CD4-positive, alpha-beta T cell treated with Interferon gamma for 1 hour (primary cell): ENCODE results near the gene CDC42BPB.
A peak's percentile ranks its signal among the peaks of the same experiment; 100 is the strongest.
"Not testable (repeated sequence)": the region's sequence is repeated elsewhere in the genome, so short reads cannot be mapped to it uniquely, and the experiment has no call there.

Source experiments
- DNase-seq: peaks from one replicate; pipeline ENCODE4 v3.0.0-alpha.2; 2020

Gene CDC42BPB

GRCh38 chr14:102939820-102940561 is 117.4 kb downstream of the CDC42BPB start:
- no peak for DNase-seq

GRCh38 chr14:102939329-102939728 is 118.0 kb downstream of the CDC42BPB start:
- no peak for DNase-seq

DNA sequence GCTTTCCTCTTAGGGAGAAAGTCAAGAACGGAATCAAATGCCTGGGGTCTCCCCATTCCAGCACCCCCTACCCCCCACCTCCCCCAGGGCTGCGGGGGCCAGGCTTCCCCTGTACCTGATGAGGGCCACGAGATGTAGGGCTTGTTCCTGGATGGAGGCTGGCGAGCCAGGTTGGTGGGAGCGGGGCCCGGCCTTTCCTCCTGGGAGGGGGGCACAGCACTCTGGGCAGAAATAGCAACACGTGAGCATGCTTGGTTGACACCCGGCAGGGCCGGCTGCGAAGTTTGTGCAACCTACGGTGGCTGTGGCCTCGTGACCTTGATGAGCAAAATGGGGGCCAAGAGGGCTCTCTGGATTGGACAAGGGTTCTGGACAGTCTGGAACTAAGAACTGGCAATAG is 119.2 kb downstream of the CDC42BPB start:
- DNase-seq = no peak

DNA sequence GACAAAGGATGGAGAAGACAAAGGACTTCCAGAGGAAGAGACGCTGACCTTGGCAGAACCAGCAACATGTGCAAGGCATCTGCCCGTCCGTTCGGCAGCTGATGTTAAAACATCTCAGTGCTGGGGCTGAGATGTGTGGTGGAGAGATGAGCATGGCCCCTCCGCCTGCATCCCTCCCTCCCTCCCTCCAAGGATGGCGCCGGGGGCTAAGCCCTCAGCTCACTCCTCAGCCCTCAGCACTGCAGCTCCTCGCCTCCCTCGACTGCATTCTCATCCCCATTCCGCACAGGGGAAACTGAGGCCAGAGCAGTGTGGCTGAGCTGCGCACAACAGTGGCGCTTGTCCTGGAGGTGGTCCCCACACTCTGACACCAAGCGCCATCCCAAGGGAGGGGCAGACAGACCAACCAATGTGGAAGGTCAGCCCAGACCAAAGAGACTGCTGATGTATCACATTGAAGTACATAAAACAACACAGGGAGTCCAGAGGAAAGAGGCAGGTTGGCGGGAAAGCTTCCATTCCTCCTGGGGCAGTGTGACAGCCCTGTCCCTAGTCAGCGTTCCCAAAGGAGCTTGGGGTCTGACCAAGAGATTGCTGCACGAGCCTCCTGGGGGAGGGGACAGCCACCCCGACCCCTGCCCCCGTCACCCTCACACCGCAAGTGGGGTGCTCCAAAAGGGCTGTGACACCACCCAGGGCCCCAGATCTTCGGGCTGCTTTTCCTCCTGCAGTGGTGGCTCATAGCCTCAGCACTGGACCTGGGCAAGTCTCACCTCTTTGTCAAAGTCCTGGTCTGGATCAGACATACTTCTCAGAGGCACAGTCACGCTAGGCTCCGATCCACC is 119.8 kb downstream of the CDC42BPB start:
- DNase-seq = no peak

DNA sequence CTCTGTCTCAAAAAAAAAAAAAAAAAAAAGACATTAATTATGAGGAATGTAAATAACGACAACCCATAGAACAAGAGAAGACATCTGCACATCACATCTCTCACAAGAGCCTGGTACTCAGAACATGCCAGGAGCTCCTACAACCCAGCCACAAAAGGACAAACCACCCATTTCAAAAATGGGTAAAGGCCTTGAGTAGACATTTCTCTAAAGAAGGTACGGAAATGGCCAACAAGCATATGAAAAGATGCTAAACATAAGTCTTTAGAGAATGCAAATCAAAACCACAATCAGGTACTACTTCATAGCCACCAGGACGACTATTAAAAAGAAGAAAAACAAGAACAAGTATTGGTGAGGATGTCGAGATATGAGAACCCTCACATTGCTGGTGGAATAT is 121.6 kb downstream of the CDC42BPB start:
- no peak for DNase-seq

DNA sequence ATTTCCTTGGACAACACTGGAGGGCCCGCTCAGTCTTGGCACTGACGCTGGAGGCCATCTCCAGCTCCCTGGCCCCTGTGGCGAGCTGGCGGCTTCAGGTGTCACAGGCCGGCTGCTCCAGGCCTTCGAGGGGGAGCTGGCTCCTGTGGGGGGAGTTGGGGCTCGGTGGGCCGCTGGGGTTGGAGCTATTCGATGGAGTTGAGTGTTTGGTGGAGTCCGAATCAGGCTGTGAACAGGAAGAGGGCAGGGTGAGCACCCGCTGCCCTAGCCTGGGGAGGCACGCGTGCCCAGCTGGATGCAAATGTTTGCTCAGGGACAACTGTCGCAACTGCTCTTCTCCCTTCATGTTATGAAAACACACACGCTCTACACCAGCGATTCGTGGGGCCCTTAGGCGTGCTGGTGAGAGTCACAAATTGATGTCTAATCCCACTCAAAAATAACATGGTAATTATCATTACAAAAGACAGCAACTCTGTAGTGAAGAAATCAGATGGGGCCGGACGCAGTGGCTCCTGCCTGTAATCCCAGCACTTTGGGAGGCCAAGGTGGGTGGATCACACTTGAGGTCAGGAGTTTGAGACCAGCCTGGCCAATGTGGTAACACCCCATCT is 123.6 kb downstream of the CDC42BPB start:
- no peak for DNase-seq

- no peak for DNase-seq
These were observed 124.7 kb downstream of the CDC42BPB start for GRCh38 chr14:102932484-102933248.

DNA sequence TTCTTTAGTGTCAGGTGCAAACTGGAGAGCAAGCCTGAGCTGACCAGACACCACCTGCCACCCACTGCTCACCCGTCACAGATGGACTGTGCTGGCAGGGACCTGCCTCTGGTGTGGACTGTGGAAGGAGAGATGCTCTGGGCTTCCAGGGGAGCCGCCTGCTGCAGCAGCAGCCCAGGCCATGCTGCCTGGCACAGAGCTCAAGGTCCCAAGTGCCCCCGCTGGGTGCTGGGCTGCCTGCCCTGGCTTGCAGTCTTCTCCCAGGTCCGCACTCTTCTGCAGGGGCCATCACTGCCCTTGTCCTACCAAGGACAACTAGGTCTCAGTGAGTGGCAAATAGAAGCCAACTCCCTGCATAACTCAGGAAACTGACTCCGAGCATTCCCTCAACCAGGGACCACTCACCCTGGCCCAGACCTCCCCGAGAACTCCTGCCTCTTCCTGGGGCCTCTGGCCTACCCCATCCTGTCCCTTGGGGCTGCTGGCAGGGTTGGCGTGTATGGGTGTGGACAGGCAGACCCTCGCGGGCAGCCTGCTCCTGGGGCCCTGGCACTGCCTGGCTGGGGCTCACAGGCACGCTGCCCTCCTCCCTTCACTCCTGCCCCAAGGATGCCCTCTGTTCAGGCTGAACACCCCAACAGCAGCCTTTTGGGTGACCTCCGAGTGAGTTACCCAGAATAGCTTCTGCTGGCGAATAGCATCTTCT is 125.6 kb downstream of the CDC42BPB start:
- no peak for DNase-seq

DNA sequence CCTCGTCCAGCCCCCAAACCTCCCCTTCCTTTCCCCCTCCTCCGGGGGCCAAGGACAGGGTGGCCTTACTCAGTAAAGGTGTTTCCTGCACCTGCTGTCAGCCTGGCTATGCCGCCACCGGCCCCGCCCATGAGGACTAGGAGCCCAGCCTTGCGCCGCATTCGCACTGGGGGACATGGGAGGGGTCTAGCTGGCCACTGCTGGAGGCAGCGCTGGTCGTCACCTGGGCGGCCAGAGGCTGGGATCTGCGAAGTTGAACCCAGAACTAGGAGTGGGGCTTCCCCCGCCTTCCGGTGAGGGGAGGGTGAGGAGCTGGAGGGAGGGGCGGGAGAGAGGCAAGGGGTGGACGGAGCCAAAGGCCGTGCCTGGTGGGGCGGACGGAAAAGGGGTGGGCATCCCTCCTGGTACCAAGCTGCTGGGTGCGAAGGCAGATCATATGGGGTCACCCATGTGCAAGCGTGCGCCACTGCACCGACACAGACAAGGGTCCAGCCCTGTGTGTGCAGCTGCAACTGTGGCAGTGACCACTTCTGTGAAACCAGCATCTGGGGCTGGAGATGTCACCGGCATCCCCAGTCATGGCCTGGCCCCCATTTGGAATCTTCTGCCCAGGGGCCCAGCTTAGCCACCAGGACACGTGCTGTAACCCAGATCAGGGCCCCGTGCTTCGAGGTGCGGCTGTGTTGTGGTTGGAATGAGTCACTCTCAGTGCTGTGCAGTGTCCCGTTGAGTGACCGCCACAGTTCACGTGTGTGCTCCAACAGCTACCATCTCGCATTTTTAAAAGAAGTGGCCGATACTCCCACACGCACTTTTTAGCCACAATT is 126.4 kb downstream of the CDC42BPB start:
- no peak for DNase-seq

GRCh38 chr14:102930138-102930752 is 127.1 kb downstream of the CDC42BPB start:
- no peak for DNase-seq

- DNase-seq = no peak
These were observed 127.9 kb downstream of the CDC42BPB start for GRCh38 chr14:102929241-102930137.

GRCh38 chr14:102928412-102929240 is 128.7 kb downstream of the CDC42BPB start:
- DNase-seq = peak; percentile 84

DNA sequence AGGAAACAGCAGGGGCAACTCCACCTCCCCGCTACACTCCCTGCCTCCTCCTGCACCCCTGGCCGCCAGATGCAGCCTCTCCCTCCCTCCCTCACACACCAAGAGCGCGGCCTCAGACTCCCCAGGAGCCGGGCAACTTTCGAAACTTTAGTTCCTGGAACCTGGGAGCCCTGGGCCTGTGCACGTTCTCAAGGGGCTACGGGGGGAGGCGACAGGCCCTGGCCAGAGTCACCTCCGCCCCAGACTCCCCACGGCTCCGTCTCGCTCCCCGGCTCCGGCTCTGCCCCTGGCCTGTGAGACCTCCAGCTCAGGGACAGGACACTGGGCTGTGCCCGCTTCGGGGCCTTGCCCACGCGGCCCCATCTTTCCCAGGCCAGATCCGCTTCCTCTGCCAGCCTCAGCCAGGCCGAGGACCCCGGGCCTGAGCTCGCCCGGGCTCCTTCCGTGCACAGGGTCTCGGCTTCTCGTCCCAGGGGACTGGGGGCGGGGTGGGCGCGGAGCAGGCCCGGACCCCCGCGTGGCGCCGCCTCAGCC is 129.4 kb downstream of the CDC42BPB start:
- DNase-seq = no peak

GRCh38 chr14:102927346-102927877 is 129.9 kb downstream of the CDC42BPB start:
- no peak for DNase-seq

DNA sequence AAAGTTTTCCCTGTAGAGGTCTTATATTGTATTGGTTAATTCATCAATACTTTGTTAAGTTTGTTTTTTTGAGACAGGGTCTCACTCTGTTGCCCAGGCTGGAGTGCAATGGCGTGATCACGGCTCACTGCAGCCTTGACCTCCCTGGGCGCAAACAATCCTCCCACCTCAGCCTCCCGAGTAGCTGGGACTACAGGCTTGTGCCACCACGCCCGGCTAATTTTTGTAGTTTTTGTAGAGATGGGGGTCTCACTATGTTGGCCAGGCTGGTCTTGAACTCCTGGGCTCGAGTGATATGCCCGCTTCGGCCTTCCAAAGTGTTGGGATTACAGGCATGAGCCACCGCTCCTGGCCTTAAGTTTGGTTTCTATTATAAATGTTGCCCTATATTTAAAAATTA is 130.5 kb downstream of the CDC42BPB start:
- not testable (repeated sequence) for DNase-seq

- no peak for DNase-seq
These were observed 131.2 kb downstream of the CDC42BPB start for GRCh38 chr14:102926104-102926503.

DNA sequence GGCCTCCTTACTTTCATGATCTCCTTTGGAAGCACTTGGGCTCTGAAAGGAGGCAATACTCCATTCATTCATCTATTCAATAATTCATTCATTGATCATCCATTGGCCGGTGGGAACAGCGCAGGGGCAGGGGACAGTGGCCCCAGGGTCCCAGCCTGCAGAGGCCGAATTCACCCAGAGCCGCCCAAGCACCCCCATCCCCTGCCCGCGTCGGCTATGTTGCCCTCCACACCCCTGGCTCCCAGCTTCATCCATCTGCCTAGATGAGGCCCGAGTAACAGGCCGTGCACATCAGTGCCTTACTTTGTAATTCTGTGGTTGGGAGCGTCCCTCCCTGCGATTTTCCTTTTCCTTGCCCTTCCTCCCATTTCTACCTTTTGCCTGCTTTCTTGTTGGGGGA is 131.7 kb downstream of the CDC42BPB start:
- no peak for DNase-seq
